GM04504 (cell line): ENCODE results near the gene CALD1.

Experiments used
- DNase-seq: peaks from one replicate; pipeline ENCODE4 v3.0.0-alpha.2; 2012; ENCODE audit warnings: low read depth

Gene CALD1

GRCh38 chr7:134828361-134828760, 48.9 kb downstream of the CALD1 start:
- DNase-seq: no peak

- no peak for DNase-seq
Measured at GRCh38 chr7:134829380-134829986, 50.0 kb downstream of the CALD1 start.

GRCh38 chr7:134831862-134832261, 52.4 kb downstream of the CALD1 start:
- no peak for DNase-seq

- DNase-seq: no peak
Measured at GRCh38 chr7:134832367-134832766, 52.9 kb downstream of the CALD1 start.

- DNase-seq: no peak
Measured at GRCh38 chr7:134834689-134835462, 55.4 kb downstream of the CALD1 start.

- DNase-seq: no peak
Measured at GRCh38 chr7:134835463-134835823, 56.0 kb downstream of the CALD1 start.

- no peak for DNase-seq
Measured at GRCh38 chr7:134836447-134836846, 57.0 kb downstream of the CALD1 start.

- no peak for DNase-seq
Measured at GRCh38 chr7:134839298-134839697, 59.9 kb downstream of the CALD1 start.

- DNase-seq: no peak
Measured at GRCh38 chr7:134842062-134842461, 62.6 kb downstream of the CALD1 start.

GRCh38 chr7:134842886-134843430, 63.5 kb downstream of the CALD1 start:
- no peak for DNase-seq

GRCh38 chr7:134844200-134844599, 64.8 kb downstream of the CALD1 start:
- DNase-seq: no peak

GRCh38 chr7:134845461-134845860, 66.0 kb downstream of the CALD1 start:
- no peak for DNase-seq

GRCh38 chr7:134847851-134848588, 68.6 kb downstream of the CALD1 start:
- DNase-seq: no peak

- no peak for DNase-seq
Measured at GRCh38 chr7:134850066-134850465, 70.6 kb downstream of the CALD1 start.

- no peak for DNase-seq
Measured at GRCh38 chr7:134851141-134851540, 71.7 kb downstream of the CALD1 start.

GRCh38 chr7:134852625-134853024, 73.2 kb downstream of the CALD1 start:
- no peak for DNase-seq

- DNase-seq: no peak
Measured at GRCh38 chr7:134854816-134855215, 75.4 kb downstream of the CALD1 start.

GRCh38 chr7:134855442-134855841, 76.0 kb downstream of the CALD1 start:
- no peak for DNase-seq

GRCh38 chr7:134856091-134856490, 76.7 kb downstream of the CALD1 start:
- no peak for DNase-seq

- no peak for DNase-seq
Measured at GRCh38 chr7:134856691-134857090, 77.3 kb downstream of the CALD1 start.

- DNase-seq: no peak
Measured at GRCh38 chr7:134857958-134858357, 78.5 kb downstream of the CALD1 start.

GRCh38 chr7:134859783-134860182, 80.3 kb downstream of the CALD1 start:
- DNase-seq: no peak
